ENCODE results near the gene HCFC1R1.

Gene HCFC1R1

DNA sequence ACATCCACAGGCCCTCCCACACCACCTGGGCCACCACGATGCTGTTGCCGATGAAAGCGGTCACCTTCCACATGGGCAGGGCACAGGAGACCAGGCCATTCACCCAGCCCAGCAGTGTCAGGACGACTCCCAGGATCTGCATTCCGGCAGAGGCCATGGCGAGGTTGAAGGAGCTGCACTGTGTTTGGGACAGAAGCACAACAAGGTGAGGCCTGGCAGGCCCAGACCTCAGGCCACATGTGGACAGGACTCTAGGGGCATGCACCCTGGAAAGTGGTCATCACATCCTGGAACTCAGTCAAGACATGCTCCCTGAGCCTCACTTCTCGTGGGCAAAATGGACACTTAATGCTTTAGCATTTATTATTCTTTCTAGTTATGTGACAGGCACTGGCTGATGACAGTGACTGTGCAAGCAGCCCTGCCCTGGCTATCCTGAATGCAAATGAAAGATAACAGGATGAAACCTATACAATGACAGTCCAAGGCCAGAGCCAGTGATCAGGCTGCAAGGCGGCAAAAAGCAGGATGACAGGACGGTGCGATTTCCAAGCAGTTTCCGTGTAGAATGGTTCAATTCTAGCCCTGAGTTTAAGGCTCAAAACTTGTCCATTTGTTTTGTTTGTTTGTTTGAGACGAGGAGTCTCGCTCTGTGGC lies 7.7 kb downstream of the HCFC1R1 start:
- DNase-seq = no peak

DNA sequence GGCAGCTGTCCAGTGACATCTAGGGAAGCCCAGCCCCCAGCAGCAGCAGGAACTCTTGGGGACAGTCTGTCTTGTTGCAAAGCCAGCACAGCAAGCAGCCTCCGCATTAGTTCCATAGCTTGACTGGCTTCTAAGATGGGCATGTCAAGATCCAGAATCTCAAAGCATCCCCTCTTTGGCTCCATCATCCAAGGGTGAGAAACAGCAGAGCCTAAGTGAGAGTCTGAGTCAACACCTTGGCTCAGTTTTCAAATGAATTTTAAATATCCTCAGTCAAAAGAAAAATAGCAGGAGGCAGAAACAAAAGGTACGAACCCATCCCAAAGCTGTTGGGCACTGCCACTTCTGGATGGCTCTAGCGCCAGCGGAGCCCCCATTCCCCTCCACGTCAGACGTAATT lies 8.8 kb downstream of the HCFC1R1 start:
- DNase-seq = no peak

DNA sequence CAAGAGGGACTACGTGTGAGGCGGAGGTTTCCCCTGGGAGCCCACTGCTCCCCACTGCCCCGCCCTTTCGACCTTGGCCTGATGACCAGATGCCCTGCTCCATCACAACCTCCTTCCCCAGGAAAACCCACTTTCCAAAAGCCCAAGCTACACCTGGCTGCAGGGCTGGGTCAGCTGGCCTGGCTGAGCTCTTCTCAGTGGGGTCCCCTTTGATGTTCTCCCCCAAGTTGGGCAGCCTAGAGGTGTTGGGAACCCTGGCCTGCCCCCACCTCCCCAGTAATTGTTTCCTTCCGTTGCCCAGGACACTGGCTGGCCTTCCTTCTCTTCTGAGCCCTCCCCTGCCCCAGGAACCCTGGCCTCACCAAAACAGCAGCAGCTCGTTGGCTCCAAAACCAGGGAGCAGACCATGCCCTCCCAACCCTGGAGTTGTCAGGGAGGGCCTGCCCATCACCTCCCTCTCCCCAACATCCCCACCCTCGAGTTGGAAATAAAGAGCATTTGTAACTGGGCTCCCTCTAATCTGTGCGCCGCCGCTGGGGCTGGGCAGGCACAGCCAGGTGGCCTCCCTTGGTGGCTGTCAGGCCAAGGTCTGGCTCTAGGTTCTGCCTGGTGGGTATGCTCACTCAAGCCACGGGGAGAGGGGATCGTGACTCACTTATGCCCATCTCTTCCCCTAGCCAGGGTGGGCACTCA lies 9.6 kb downstream of the HCFC1R1 start:
- DNase-seq = no peak

GRCh38 chr16:3013491-3013951 lies 10.2 kb downstream of the HCFC1R1 start:
- DNase-seq = no peak

GRCh38 chr16:3012828-3013420 lies 10.8 kb downstream of the HCFC1R1 start, which contains the start of gene CLDN9:
TSS of gene CLDN9 (plus strand) at chr16:3012923. CDS start at chr16:3013363, 440 bp downstream.
- no peak for DNase-seq

DNA sequence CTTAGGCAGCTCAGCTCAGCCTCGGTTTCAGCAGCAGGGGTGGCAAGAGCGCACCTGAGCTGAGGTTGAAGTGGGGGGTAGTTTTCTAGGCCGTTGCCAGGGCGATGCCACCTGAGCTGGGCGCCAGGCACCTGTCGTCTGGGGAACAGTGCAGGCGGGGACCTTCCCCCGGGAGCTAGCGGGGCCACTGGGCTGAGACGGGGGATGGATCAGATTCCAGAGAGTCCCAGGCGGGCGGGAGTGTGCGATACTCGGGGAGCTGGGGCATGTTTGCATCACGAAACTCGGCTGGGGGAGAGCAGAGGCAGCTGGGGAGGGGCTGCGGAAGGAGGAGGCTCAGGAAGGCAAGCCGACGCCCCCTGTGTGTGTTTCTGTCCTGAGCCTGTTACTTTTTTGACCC lies 11.5 kb downstream of the HCFC1R1 start:
- no peak for DNase-seq

GRCh38 chr16:3010510-3010909 lies 13.2 kb downstream of the HCFC1R1 start:
- no peak for DNase-seq

GRCh38 chr16:3009568-3010390 lies 14.0 kb downstream of the HCFC1R1 start:
- no peak for DNase-seq

DNA sequence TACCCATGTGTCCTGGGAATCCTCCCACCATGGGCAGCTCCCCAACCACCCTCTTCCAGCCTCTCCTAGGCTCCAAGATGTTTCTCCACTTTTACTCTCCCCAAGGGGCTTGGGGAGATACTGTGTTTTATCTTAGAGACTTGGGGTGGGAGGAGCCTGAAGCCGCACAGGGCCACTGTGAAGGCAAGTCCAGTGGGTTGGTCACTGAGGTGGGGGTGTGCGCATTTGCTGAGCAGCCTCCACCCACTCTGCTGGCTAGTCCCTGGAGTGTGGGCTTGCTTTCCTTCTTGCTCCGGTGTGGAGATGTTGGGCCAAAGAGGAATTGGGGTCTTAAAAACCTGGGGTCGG lies 15.1 kb downstream of the HCFC1R1 start:
- no peak for DNase-seq

GRCh38 chr16:3007957-3008689 lies 15.6 kb downstream of the HCFC1R1 start:
- DNase-seq = peak; percentile 40

- DNase-seq = no peak
Measured at GRCh38 chr16:3007059-3007956, 16.4 kb downstream of the HCFC1R1 start.

GRCh38 chr16:3004781-3005284 lies 18.9 kb downstream of the HCFC1R1 start:
- DNase-seq = no peak

- no peak for DNase-seq
Measured at GRCh38 chr16:3004319-3004718, 19.4 kb downstream of the HCFC1R1 start.

GRCh38 chr16:3003582-3004270 lies 20.0 kb downstream of the HCFC1R1 start:
- peak; percentile 93 for DNase-seq

DNA sequence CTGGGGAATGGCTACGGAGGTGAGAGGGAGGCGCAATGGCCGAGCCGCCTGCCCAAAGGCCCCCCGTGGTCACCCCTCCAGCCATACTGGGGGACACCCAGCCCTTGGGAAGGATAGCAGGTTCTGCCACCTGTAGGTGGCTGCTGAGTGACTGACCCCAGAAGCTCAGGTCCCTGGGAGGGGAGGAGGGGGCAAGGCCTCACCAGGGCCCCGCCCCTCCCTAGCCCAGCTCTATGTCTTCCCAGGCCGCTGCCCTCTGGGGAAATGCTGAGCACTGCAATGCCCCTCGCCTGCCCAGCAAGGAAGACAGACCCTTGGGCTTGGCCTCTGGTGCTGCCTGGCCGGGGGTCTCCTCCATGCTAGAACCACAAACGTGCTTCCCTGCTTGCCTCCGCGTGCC lies 22.4 kb downstream of the HCFC1R1 start:
- DNase-seq = no peak

DNA sequence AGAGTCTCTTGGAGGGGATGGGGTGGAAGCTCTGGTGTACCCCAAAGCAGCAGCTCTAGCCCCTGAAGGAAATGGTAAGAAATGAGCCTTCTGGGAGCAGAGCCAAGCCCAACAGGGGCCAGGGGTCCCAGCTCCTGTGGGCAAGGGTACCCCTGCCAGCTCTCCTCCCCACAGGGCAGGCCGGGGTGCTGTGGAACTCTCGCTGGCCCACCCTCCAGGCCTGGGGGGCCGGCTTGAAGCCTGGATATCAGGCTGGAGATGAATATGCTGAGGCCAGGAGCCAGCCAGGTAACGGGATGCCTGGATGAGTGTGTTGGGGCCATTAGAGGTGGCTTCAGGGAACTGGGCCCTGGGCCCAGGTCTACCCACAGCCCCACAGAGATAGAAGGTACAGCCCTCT lies 23.2 kb downstream of the HCFC1R1 start:
- no peak for DNase-seq

- no peak for DNase-seq
Measured at GRCh38 chr16:2999929-3000328, 23.8 kb downstream of the HCFC1R1 start.

GRCh38 chr16:2996298-2996697 lies 27.4 kb downstream of the HCFC1R1 start:
- no peak for DNase-seq

GRCh38 chr16:2992383-2993081 lies 31.2 kb downstream of the HCFC1R1 start:
- DNase-seq = no peak

All from activated T-cell treated with anti-CD3 and anti-CD28 coated beads, Interleukin-2, amount 50 U/mL, for 1 hour (primary cell).